GM12801 (cell line): ENCODE measurements around the gene AFDN.

Experiments
- TF ChIP-seq, protein P1 (sequence below): IDR thresholded peaks from one replicate; pipeline ENCODE4 v1.5.1; 2011; ENCODE audit warnings: control low read depth; ENCODE audit not compliant: insufficient read length; ENCODE audit errors: extremely low read depth

AFDN gene

DNA sequence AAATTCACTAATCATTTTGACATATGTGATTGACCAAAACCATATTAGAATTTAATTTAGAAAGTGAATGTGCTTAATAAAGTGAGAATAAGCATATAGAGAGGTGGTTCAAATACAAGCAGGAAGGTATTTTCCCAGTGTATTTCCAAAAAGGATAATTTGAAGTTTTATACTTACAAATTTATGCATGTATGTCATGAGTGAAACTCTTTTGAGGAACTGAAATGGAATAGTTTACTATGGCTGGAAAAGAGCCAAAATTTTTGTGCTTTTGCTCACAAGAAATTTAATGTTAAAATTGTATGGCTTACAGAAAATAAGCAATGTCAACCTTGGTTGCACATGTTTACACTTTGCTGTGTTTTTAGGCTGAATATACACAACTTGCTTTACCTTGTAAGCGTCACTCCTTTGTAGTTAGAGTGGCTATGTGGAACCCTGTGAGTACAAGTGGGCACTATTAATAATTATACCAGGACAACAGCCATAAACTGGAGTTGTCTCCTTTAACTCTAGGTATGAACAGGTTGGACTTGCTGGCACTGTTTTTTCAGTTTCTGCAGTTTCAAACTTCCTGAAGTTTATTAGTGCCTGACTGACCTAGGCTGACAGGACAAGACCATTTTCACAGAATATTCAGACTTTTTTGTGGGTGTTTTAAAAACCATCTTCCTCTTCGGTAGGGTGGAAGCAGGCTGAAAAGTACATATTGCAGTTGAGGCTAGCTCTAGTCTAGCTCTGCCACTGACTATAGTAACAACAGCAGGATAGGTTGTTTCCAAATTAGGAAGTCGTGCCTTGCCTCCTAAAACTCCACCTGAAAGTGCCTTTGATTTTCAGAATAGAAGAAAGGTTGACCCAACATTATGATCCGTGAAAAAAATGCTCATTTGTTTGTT is 6.0 kb downstream of the AFDN start:
- TF ChIP-seq, protein P1, sequence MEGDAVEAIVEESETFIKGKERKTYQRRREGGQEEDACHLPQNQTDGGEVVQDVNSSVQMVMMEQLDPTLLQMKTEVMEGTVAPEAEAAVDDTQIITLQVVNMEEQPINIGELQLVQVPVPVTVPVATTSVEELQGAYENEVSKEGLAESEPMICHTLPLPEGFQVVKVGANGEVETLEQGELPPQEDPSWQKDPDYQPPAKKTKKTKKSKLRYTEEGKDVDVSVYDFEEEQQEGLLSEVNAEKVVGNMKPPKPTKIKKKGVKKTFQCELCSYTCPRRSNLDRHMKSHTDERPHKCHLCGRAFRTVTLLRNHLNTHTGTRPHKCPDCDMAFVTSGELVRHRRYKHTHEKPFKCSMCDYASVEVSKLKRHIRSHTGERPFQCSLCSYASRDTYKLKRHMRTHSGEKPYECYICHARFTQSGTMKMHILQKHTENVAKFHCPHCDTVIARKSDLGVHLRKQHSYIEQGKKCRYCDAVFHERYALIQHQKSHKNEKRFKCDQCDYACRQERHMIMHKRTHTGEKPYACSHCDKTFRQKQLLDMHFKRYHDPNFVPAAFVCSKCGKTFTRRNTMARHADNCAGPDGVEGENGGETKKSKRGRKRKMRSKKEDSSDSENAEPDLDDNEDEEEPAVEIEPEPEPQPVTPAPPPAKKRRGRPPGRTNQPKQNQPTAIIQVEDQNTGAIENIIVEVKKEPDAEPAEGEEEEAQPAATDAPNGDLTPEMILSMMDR = no peak

DNA sequence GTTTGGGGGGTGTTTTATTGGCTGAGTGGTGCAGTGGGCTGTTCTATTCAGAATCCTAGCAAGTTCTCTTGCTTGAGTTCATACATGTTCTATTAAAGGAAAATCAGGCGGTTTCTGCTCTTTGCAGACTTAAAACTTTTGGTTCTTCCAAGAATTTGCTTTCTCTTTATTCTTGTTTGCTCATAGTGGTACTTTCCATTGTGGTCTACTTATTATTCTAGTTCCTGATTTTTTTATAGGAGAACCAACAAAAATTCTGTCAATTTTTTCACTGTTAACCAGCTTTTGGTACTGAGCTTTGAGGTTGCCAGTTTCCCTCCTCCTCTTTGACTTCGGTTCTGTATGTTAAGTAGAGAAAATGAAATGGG is 6.7 kb downstream of the AFDN start:
- TF ChIP-seq, protein P1 = no peak

DNA sequence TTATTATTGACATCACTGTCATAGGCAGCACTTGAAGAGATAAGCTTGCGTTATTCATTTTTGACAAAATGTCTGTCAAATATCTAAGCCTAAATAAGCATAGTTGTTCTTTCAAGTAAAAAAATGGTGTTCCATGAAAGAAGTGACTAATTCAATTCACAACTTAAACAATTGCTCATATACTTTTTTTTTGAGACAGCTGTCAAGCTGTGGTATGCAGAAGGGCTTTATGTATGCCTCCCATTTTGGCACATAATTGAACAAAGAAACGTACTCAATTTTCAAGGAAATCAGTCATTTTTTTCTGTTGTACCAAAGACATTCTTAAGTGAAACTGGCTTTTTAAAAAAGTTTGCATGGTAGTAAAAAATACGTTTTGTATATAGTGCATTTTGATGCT is 8.5 kb downstream of the AFDN start:
- TF ChIP-seq, protein P1 = no peak

DNA sequence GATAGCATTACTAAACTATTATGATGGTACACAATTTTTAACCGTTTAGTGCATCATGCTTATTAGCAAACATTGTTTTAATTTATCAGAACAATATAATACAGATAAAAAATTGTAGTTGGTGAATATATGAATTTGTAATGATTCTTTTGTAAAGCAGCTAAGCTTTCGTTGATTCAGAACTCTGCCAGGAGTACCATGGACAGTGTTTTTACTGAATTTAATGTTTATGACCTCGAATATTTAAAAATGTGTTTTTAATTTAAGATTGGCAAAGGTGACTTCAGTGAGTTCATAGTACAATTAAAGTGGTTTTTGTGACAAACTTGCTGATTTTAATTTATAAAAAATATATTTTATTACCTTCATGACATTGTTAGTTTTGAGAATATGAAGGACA is 10.0 kb downstream of the AFDN start:
- TF ChIP-seq, protein P1 = no peak

DNA sequence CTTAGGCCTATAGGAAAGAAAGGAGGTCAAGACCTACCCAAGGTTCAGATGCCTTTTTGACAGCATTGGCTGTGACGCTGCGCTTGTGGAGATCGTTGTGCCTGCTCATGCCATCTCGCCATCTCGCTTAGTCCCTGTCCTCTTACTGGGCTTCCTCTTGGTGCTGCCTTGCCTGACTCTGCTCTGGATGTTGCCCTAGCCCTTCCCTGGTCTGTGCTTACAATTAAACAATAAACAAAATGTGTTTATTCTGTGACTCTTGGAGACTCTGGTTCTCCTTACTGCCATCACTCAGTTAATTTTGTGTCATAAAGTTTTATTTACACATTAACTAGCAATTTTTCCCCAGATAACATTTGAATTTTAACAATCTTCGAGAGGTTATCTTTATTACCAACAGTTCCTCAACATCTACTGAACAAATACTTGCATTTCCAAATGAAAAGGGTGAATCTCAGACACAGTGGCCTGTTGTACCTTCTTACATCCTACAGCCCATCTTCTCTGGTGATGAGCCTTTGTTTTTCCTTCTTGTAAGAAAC is 11.6 kb downstream of the AFDN start:
- TF ChIP-seq, protein P1 = no peak

DNA sequence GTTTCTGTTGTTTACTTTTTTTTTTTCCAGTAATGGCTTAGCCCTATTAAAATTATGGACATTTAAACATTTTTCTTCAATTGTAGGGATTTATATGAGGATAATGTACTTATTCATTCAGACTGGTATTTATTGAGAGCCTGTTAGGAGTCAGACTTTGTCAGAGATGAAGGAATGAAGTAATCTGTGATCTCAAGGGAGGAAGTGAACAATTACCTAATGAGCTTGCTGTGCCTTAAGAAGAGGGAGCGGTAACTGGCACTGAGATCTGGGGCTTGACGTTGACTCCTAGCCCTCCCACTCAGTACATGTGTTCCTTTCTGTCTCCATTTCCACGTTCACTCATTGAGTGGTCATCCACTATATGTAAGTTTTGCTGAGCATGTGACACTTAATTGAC is 12.6 kb downstream of the AFDN start:
- TF ChIP-seq, protein P1 = no peak

DNA sequence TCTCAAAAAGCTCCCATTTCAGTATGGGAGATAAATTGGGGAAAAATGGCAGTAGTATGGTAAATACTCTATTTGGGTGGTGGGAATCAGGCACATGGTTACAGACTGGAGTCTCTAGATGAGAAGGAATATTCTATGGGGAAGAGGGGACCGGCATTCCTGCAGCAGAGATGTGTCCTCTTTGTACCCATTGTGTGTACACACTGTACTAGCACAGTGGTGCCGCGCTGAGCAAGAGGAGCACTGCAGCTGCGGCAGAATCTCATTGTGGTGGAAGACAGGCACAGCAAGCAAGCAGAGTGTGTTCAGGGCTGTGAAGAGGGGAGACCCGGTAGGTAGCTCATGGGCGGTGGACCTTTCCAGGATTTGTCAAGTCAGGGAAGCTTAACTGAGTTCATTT is 13.0 kb downstream of the AFDN start:
- TF ChIP-seq, protein P1 = no peak
